ENCODE data around the gene ST8SIA4. TPM values are rescaled to one million over a fixed set of nuclear protein-coding genes. Genes with fewer than 3 reads are reported as not detected.

Gene ST8SIA4
- total and polyA plus RNA-seq, 12 donors: 0.70 to 12.9 (median 4.5) TPM

GRCh38 chr5:100900796-100901781, 2.0 kb downstream of the ST8SIA4 start:
- 1% methylated on average over 47 of the region's 47 CpGs for WGBS, 2 donors
- peak; percentile 70 to 76 for DNase-seq
- Histone ChIP-seq H3K27me3 (peaks cover 0 to 13% (median 0%) of the 10 kb centered on the region in 7 donors), H3K36me3 (no peaks in the 10 kb centered on the region), H3K4me3 (peak overlapping the region; percentile 30 to 75 (median 61)), H3K27ac (peak overlapping the region; percentile 25 to 96 (median 86)), H3K9me3 (peaks cover 0 to 1% (median 0%) of the 10 kb centered on the region in 11 donors), H3K4me1 (peaks cover 0 to 52% (median 15%) of the 10 kb centered on the region in 9 donors)
- intact Hi-C loops (cut with DNase I): loop anchor here in 5 of 10 donors (5.0 to 10.0 kb wide), 12 partner anchors 49 to 366 kb away; partner anchors contain the start of gene FAM174A (in 2 of the 5)
- no peak for TF ChIP-seq CTCF (IDR thresholded peaks at IDR 0.05)
- peak; percentile 48 to 78 (median 60) for ATAC-seq

- DNase-seq (peak; percentile 22 to 40), ATAC-seq (peak; percentile 2 to 55 (median 19))
- peaks cover 0 to 49% (median 15%) of the 10 kb centered on the region in 9 donors for H3K4me1 ChIP-seq
- TF ChIP-seq CTCF (IDR thresholded peaks at IDR 0.05): peak in 8 of 9 donors; percentile 11 to 62 (median 41)
- peaks cover 0 to 5% (median 0%) of the 10 kb centered on the region in 11 donors for H3K9me3 ChIP-seq
- H3K4me3 ChIP-seq: peak overlapping the region; percentile 30 to 75 (median 61)
- intact Hi-C loops (cut with DNase I): loop anchor here in 5 of 10 donors (5.0 to 10.0 kb wide), 12 partner anchors 48 to 365 kb away; partner anchors contain the start of gene FAM174A (in 2 of the 5)
- H3K27me3 ChIP-seq: peaks cover 0 to 13% (median 0%) of the 10 kb centered on the region in 7 donors
- H3K36me3 ChIP-seq: peaks cover 0 to 4% (median 0%) of the 10 kb centered on the region in 9 donors
- peak overlapping the region in 9 of 10 donors; percentile 75 to 96 (median 87) for H3K27ac ChIP-seq
- 3 to 5% methylated on average over 19 of the region's 19 CpGs for WGBS, 2 donors
Measured at GRCh38 chr5:100900142-100900795, 2.8 kb downstream of the ST8SIA4 start.

- Histone ChIP-seq H3K27ac (peak overlapping the region in 8 of 10 donors; percentile 84 to 96 (median 88)), H3K36me3 (peaks cover 0 to 10% (median 0%) of the 10 kb centered on the region in 9 donors), H3K4me3 (peak overlapping the region in 9 of 10 donors; percentile 30 to 75 (median 63)), H3K4me1 (peaks cover 0 to 44% (median 15%) of the 10 kb centered on the region in 9 donors), H3K9me3 (peaks cover 0 to 5% (median 0%) of the 10 kb centered on the region in 11 donors), H3K27me3 (peaks cover 0 to 13% (median 0%) of the 10 kb centered on the region in 7 donors)
- intact Hi-C loops (cut with DNase I): loop anchor here in 5 of 10 donors (5.0 to 10.0 kb wide), 12 partner anchors 47 to 365 kb away; partner anchors contain the start of gene FAM174A (in 2 of the 5)
- WGBS, 2 donors: 80 to 90% methylated on average over 2 of the region's 2 CpGs
- ATAC-seq (no peak), DNase-seq (no peak)
- TF ChIP-seq CTCF (IDR thresholded peaks at IDR 0.05): no peak
Measured at GRCh38 chr5:100899675-100900074, 3.4 kb downstream of the ST8SIA4 start.
